Natural killer cell (primary cell): ENCODE results near the gene MAU2. TPM values are rescaled to one million over a fixed set of nuclear protein-coding genes. Genes with fewer than 3 reads are reported as not detected.

Source experiments
- ATAC-seq, 3 donors: fragments of 150-1000 bp in 2 of 3; fragments of 200-7000 bp in 1 of 3; cut with Tn5 transposase; 1 replicate in 1 of 3; 2 replicates in 2 of 3; pipeline ENCODE4 v1.10.0; 2021; ENCODE audit warnings: mild to moderate bottlenecking in 2 of 3, moderate library complexity in 2 of 3
- DNase-seq, 2 donors: peaks; one replicate each; pipeline versions ENCODE4 v3.0.0 to v3.0.0-alpha.2; 2013 to 2021; ENCODE audit warnings: mixed read lengths in 1 of 2
- H3K27ac ChIP-seq: one replicate; pipeline ENCODE4 v1.5.1; 2013; ENCODE audit warnings: mild to moderate bottlenecking, low read length
- H3K27me3 ChIP-seq: one replicate; pipeline ENCODE4 v1.6.1; 2013; ENCODE audit warnings: low read length; ENCODE audit not compliant: control insufficient read depth, insufficient read depth
- H3K36me3 ChIP-seq: one replicate; pipeline ENCODE4 v1.6.1; 2013; ENCODE audit warnings: low read length; ENCODE audit not compliant: control insufficient read depth, insufficient read depth
- H3K4me1 ChIP-seq: one replicate; pipeline ENCODE4 v1.6.1; 2013; ENCODE audit warnings: low read length; ENCODE audit not compliant: control insufficient read depth, insufficient read depth
- H3K4me3 ChIP-seq: one replicate; pipeline ENCODE4 v1.5.1; 2013; ENCODE audit warnings: low read length
- H3K9me3 ChIP-seq: one replicate; pipeline ENCODE4 v1.6.1; 2013; ENCODE audit warnings: low read length; ENCODE audit not compliant: control insufficient read depth, insufficient read depth
- H3K27ac Mint-ChIP-seq, 2 donors: one replicate each; pipeline ENCODE4 v1.8.0; 2022; ENCODE audit warnings: mild to moderate bottlenecking in 2 of 2, mixed read lengths in 2 of 2, moderate library complexity in 1 of 2
- H3K27me3 Mint-ChIP-seq, 2 donors: one replicate each; pipeline ENCODE4 v1.8.0; 2022; ENCODE audit warnings: low read depth in 2 of 2, mixed read lengths in 2 of 2
- H3K36me3 Mint-ChIP-seq: one replicate; pipeline ENCODE4 v1.8.0; 2022; ENCODE audit warnings: mixed read lengths
- H3K4me1 Mint-ChIP-seq, 2 donors: one replicate each; pipeline ENCODE4 v1.8.0; 2022; ENCODE audit warnings: mixed read lengths in 2 of 2
- H3K4me3 Mint-ChIP-seq: one replicate; pipeline ENCODE4 v1.8.0; 2022; ENCODE audit warnings: mild to moderate bottlenecking, moderate library complexity, mixed read lengths
- H3K9me3 Mint-ChIP-seq, 2 donors: one replicate each; pipeline ENCODE4 v1.8.0; 2022; ENCODE audit warnings: mixed read lengths in 2 of 2
- CTCF ChIP-seq: fragments of 200-600 bp; IDR thresholded peaks from one replicate; pipeline ENCODE4 v1.8.0; 2022; ENCODE audit warnings: antibody characterized with exemption
- WGBS: methylation state at CpG from one replicate; pipeline ENCODE4 v1.1.7; 2013; ENCODE audit warnings: missing lambda C conversion rate; ENCODE audit not compliant: insufficient coverage; 5-methylcytosine and 5-hydroxymethylcytosine counted together
- intact Hi-C: fragments of 100-400 bp; cut with micrococcal nuclease; formaldehyde crosslinking; loops from one replicate; pipeline ENCODE4 v1.14.2; 2022
- total RNA-seq, 4 donors: library from RNA; stranded (reverse); fragments of 120-200 nt in 1 of 4; gene quantifications; one replicate each; pipeline versions ENCODE4 v1.2.3 to v1.2.4, GENCODE V29; 2013 to 2022

MAU2 gene
- total RNA-seq, 3 donors from 2014 or later (not counting 1 experiment from before 2014, with no cell fraction given) = 144 to 164 (median 151) TPM

DNA sequence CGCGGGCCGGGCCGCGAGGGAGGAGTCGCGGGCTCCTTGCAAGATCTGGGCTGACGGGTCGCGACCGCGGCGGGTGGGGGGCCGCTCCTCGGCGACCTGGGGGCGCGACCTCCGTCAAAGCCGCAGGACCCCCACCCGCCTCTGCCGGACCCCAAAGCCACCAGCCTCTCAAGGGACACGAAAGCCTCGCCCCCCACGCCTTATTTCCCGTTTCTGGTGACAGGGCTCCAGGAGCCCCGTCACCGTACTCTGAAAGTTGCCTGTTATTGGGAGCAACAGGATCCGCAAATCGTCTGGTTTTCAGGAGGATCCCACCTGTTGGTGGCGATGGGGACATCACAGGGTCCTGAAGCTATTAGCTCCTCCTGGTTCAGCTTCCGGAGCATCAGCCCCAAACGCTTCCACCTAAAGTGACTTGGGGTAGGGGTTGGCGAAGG, 530 bp downstream of the MAU2 start:
- H3K4me1 Mint-ChIP-seq = peaks cover 30 to 45% of the 10 kb centered on the region in 2 donors
- ATAC-seq (no peak), DNase-seq (peak; percentile 21 to 43)
- H3K9me3 Mint-ChIP-seq = no peaks in the 10 kb centered on the region
- Histone ChIP-seq H3K4me1 (peaks cover 26% of the 10 kb centered on the region), H3K4me3 (peak overlapping the region; percentile 90), H3K27me3 (no peaks in the 10 kb centered on the region), H3K36me3 (peaks cover 17% of the 10 kb centered on the region), H3K27ac (peak overlapping the region; percentile 92), H3K9me3 (no peaks in the 10 kb centered on the region)
- peak overlapping the region; percentile 95 for H3K4me3 Mint-ChIP-seq
- peaks cover 8% of the 10 kb centered on the region for H3K36me3 Mint-ChIP-seq
- intact Hi-C loops = no loop called here
- 1% methylated on average over 34 of the region's 34 CpGs for WGBS
- H3K27ac Mint-ChIP-seq = peak overlapping the region; percentile 93 to 94
- no peaks in the 10 kb centered on the region for H3K27me3 Mint-ChIP-seq
- no peak for TF ChIP-seq CTCF

- Mint-ChIP-seq H3K36me3 (peaks cover 8% of the 10 kb centered on the region), H3K4me1 (peaks cover 36 to 52% of the 10 kb centered on the region in 2 donors)
- no peak for TF ChIP-seq CTCF
Observed at GRCh38 chr19:19324059-19324770, 3.6 kb downstream of the MAU2 start.

DNA sequence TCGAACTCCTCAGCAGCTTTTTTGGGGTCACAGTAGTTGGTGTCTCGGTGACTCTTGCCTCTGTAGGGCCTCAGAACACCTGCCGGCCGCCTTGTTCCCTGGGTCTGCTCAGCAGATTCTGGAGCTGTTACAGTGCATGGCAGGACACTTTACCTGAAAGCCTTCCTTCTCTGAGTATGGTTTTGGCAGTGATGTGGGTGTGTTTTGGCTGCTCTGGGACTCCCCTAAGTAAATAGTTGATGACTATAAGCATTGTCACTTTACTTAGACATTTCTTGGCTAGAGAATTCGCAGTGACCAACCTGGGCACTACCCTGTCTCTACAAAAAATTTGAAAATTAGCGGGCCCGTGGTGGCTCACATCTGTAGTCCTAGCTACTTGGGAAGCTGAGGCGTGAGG, 7.0 kb downstream of the MAU2 start:
- peaks cover 34 to 38% of the 10 kb centered on the region in 2 donors for H3K4me1 Mint-ChIP-seq

More at GRCh38 chr19:19324059-19324770, 3.6 kb downstream of the MAU2 start:
- DNase-seq = no peak
- H3K36me3 ChIP-seq = peaks cover 24% of the 10 kb centered on the region
- peak overlapping the region; percentile 8 to 54 for H3K27ac Mint-ChIP-seq
- H3K9me3 ChIP-seq = no peaks in the 10 kb centered on the region
- no peak overlapping the region for H3K27ac ChIP-seq
- no peaks in the 10 kb centered on the region for H3K27me3 ChIP-seq
- no peak overlapping the region for H3K4me3 ChIP-seq
- intact Hi-C loops = no loop called here
- H3K27me3 Mint-ChIP-seq = no peaks in the 10 kb centered on the region
- no peaks in the 10 kb centered on the region for H3K9me3 Mint-ChIP-seq
- no peak for ATAC-seq
- WGBS = 93% methylated on average over 7 of the region's 7 CpGs
- H3K4me1 ChIP-seq = peaks cover 31% of the 10 kb centered on the region
- H3K4me3 Mint-ChIP-seq = peak overlapping the region; percentile 49

More for the DNA sequence above, 7.0 kb downstream of the MAU2 start:
- Histone ChIP-seq H3K36me3 (peaks cover 35% of the 10 kb centered on the region), H3K4me1 (peaks cover 11% of the 10 kb centered on the region), H3K4me3 (no peak overlapping the region), H3K27me3 (no peaks in the 10 kb centered on the region), H3K9me3 (no peaks in the 10 kb centered on the region), H3K27ac (no peak overlapping the region)
- H3K27ac Mint-ChIP-seq = no peak overlapping the region
- H3K4me3 Mint-ChIP-seq = no peak overlapping the region
- ATAC-seq (no peak), DNase-seq (no peak)
- no peaks in the 10 kb centered on the region for H3K27me3 Mint-ChIP-seq
- intact Hi-C loops = no loop called here
- H3K9me3 Mint-ChIP-seq = no peaks in the 10 kb centered on the region
- TF ChIP-seq CTCF = no peak
- 96% methylated on average over 8 of the region's 8 CpGs for WGBS
- H3K36me3 Mint-ChIP-seq = peaks cover 8% of the 10 kb centered on the region
